GM21723 (cell line): ENCODE measurements around the gene CARHSP1.
"Not testable (repeated sequence)": the region's sequence is repeated elsewhere in the genome, so short reads cannot be mapped to it uniquely, and the experiment has no call there.

ENCODE experiments used
- ATAC-seq: cut with Tn5 transposase; IDR thresholded peaks from one replicate; pipeline ENCODE4 v1.9.1; 2021; ENCODE audit warnings: mild to moderate bottlenecking, moderate library complexity; ENCODE audit not compliant: unreplicated experiment

The CARHSP1 gene

DNA sequence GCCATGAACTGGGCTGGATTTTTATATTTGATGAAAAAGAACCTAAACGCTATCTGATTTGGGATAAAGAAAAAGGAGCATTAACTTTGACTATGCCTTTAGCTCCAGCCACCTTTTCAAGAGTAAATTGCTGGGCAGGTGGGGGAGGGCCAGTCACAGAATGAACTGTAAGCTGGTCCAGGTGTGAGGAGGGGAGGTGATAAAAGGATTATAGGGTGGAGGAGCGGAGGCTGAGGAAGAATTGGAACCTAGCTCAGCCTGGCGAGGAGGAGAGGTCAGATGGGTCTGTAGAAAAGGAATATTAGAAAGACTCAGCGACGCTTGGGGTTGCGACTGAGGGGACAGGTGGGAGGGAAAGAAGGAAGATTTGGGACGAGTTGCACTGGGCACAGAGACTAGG lies 32.0 kb downstream of the CARHSP1 start:
- not testable (repeated sequence) for ATAC-seq

DNA sequence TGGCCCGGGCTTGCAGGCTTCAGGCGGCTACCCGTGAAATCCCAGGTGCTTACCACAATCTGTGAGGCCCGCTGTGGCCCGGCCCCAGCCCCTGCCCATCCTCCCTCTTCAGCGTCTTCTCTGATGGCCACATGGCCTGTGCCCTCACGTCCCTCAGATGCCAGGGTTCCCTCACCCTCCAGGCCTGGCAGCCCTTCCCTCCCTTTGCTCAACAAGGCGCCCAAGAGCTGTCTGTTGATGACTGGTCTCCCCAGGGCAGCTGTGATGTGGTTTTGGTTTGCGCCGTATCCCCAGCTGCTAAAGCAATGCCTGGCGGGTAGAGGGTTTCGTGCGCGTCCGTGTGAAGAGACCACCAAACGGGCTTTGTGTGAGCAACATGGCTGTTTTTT lies 36.1 kb downstream of the CARHSP1 start:
- ATAC-seq, result no peak

DNA sequence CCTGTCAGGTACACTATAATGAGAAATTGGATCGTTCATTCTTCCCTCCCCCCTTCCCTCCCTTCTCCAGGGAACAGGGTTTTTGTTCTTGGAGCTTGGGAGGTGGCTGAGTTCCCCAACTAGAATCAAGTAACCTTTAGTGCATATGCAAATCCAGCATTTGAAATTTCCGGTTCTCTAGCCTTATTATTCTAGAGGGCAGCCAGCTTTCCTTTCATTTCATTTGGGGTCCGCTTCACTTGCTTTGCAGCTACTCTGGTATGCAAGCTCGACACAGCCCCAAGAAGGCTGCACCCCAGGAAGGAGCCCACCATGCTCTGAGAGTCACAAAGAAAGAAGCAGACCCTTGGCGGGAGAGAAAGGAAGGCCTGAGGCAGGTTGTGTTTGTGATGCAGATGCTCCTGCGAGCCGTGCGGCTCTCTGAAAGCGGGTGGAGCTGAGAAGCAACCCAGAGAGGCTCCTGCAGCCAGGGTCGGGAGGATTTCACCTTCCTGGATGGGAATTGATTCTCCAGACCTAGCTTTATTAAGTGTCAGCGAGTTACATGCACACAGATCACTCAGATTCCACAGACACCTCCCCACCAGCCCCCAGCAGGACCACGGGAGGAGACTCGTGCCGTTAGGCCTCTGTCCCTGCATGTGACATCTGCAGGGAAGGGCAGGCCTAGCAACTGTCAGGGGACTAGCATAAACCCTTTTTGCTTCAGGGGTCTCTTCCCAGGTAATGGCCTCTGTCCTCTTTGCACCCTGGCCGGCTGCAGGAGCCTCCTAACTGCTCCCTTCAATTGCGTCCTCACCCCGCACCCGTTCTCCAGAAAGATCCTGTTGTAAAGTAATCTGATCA lies 36.7 kb downstream of the CARHSP1 start:
- no peak for ATAC-seq

DNA sequence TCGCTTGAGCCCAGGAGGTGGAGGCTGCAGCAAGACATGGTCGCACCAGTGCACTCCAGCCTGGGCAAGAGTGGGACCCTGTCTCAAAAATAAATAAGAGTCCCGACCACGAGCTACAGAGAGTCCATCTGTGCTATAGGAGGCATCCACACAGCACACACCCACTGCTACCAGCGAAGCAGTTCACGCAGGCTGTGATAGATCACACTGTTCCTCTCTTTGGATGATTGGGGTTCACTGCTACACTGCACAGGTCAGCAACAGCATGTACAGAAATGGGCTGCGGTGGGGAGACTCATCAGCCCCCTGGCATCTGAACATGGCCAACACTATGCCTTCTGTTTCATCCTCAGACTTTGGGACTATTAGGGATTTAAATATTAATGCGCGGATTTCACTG lies 37.4 kb downstream of the CARHSP1 start:
- ATAC-seq, result no peak

DNA sequence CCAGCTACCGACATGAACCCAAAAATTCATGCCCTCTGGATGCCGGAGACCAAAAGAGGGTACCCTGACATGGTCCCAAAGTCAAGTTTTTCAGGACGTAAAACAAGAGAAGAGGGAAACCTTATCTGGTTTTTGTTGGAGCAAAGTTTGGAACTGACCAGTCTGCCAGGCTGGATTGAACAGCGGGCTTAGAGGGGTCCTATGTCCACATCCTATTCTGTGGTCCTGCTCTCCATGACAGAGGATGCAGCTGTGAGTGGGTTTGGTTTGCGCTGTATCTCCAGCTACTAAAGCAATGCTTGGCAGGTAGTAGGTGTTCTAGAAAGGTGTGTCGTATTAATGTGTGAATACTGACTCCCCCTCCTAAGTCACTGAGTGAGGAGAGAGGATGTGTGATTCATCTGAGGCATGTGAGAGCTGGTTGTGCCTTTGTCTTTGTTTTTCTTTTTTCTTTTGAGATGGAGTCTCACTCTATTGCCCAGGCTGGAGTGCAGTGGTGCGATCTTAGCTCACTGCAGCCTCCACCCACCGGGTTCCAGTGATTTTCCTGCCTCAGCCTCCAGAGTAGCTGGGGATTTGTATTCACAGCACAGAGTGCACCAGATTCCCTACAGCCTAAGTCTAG lies 40.2 kb downstream of the CARHSP1 start:
- ATAC-seq, result no peak

DNA sequence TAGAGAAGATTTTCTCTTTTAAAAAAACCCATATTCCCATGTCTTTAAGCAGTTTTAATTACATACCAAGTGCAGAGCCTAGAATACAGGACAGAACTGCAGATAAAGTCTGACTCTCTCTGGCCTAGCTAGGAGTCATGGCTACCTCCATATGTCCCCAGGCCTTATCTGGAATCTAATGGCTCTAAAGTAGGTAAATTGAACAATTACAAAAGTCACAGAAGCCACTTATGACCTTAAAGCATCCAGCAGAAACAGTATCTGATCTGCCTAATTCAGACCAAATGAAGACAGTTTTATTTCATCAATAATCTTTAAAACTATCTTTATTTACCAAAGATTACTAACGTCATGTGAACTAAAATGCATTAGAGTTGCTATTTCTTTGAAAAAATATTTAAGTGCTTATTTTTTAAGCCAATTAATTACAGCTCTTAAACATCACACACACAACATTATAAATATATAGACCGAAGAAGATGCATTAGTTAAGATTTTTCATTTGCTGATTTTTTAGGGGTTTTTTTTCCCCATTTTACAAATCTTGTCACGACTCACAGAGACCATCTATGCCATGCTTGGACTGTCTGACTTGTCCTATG lies 42.4 kb downstream of the CARHSP1 start:
- no peak for ATAC-seq

DNA sequence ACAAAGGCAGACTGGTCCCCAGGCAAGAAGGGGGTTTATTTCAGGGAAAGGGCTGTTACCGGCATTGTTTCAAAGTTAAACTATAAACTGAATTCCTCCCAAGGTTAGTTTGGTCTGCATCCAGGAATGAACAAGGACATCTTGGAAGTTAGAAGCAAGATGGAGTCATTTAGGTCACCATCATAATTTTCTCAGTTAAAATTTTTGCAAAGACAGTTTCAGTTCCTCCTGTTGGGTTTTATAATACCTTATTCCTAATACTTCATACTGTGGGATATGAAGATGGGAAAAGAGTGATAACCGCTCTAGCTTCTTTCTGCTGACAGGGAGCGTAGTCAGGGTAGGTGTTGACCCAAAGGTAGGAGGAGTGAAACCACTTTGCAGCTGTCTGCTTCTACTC lies 46.4 kb downstream of the CARHSP1 start:
- no peak for ATAC-seq

DNA sequence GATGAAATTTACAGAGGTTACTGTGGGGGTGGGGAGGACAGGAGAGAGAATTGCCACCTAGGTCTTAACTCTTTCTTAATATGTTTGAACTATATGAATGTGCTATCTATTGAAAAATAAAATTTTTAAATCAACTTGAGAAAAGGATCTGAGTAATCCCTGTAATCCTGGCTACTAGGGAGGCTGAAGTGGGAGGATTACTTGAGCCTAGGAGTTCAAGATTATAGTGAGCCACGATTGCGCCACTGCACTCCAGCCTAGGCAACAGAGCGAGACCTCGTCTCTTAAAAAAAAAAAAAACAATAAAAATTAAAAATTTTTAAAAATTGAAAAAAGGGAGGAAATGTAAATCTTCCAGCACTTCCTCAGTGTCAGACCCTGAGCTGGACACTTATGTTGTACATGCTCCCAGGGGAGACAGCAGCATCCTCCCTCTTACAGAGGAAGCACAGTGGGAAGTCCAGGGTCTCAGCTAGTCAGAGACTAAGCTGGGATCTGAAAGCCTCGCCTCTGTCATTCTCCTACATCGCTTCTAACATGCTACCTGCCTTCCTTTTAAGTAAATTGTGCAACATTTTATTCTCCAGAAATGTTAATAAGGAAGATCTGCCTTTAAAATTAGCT lies 49.3 kb downstream of the CARHSP1 start:
- no peak for ATAC-seq

DNA sequence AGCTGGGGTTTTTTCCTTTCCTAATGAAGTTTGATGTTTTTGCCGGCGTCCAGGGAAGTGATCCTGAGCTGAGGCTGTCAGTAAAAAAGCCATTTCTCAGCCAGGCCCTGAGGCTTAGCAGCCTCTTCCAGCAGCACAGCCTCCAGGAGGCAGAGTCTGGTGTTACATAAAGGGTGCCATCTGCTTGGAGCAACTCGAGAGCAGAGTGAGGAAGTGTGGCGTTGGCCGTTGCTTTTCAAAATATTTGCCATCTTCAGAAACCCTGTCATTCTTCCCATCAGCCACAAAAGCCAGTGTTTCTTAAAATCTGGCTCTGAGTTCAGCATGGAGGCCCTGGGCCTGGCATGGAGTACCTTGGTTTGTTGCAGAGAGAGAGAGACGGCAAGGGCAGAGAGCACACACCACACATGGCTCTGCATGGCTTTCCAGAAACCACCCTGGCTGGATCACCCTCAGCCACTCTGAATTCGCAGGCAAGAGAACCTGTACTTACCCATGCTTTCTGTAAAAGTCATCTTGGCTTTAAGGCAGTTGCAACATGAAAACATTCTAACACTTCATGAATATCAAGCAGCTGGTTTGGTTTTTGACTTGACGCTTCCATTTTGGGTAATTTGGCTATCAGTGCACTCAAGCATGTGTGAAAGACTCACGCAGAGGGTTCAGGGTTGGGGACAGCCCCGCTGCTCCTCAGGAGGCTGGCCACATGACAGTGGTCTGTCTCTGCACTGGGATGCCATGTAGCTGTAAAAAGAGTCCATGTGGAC lies 50.1 kb downstream of the CARHSP1 start:
- peak; percentile 84 for ATAC-seq

DNA sequence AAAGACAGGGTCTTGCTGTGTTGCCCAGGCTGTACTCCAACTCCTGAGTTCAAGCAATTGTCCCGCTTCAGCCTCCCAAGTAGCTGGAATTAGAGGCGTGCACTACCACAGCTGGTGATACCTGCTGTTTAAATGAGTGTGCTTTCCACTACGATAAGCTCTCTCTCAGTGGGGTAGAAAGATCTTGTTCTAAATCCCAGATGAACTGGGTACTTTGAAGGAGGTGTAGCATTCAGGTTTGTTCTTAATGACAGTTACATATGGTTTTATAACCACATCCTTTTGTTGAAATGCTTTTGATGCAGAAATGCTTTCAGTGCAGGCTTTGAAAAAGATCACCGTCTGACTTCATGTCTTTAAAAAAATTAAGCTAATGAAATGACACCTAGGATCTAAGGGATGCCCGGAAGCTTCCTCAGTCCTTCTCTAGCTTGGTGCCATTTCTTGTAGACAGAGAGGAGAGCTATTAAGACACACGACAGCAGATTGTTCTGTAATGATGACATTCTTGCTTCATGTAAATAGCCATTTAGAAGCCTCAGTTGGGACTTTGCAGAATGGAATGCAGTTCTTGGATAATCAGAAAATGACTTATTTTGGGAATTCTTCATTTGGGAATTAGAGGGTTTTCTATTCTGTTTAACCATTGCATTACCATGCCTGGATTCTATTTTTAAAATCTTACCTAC lies 51.7 kb downstream of the CARHSP1 start:
- ATAC-seq, result no peak

DNA sequence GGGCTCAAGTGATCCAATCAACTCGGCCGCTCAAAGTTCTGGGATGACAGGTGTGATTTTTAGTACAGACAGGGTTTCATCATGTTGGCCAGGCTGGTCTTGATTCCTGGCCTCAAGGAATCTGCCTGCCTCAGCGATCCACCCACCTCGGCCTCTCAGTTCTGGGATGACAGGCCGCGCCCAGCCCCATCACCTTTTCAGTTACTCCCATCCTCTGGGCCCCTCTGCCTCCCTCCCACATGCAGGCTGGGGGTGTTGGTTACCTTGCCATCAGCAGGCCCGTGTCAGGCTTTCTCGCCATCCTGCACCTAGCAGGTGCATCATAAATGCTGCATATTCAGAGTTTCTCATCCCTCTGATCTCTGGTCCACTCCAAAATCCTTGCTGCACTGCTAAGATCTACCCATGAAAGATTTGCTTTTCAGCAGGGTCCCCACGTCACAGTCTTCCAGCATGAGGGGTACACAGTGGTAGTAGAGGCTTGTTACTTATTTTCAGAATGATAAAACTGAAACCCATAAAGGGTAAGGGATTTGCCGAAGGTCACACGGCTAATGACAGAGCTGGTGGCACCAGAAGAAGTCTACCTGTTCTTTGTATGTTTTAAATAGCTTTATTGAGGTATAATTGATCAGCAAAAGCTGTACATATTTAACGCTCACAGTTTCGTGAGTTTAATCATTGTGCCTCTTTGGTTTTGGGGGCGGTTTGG lies 54.6 kb downstream of the CARHSP1 start:
- no peak for ATAC-seq

DNA sequence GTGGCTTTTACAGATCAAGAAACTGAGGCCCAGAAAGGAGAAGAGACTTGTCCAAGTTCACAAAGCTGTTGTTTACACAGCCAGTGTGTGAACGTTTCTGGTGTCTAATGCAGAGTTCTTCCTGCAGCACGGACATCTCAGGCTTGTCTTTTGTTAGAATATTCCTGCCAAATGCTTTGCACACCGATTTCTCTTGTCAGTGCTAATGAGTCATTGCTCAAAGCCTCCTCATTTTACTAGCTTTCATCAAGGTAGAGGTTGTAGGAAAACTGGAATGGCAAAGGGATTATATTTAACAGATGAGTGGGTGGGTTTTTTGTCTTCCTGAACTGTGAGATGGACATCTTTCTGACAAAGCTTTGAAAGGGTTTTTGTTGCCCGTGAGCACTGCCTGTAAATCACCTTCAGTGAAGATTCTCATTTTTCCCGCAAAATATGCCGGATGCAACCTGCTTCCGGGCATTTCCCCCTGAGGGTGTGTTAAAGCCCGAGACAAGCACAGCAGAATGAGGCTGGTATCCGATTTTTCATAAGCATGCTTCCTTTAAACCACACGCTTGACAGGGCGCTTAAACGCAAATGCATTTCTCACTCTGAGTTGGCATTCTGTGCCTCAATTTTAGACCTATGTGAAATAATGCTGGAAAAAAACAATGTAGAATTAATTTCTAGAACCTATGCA lies 56.5 kb downstream of the CARHSP1 start:
- ATAC-seq, result no peak

DNA sequence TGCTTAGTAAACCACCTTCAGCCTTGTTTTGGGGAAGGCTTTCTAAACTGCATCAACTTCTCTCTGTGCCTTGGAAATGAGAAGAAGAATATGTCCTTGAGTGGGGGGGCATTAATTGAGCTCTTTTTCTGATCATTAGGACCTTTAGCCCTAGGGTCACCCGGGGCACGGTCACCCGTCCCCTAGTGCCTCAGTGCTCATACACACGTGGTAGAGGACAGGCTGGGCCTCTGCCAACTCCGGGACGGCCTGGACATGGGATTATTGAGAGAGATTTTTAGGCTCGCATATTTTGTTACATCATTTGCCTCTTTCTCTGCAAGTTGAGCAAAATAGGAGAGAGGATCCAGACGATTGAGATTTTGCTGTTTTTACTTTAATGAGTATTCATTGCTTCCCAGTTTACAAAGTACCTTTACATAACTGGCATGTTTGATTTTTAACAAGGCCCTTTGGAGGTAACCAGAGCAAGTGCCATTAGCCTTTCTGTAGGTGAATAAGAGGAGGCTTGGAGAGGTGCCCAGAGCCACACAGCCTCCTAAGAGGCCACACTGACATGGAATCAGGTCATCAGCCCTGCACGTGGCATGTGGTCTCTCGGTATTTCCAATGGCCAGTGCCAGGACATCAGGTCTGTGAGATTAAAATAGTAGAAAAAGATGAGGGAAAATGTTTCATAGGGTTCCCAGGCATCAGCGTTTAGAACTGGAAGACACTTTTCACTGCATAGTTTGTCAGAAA lies 60.0 kb downstream of the CARHSP1 start:
- ATAC-seq, result no peak

DNA sequence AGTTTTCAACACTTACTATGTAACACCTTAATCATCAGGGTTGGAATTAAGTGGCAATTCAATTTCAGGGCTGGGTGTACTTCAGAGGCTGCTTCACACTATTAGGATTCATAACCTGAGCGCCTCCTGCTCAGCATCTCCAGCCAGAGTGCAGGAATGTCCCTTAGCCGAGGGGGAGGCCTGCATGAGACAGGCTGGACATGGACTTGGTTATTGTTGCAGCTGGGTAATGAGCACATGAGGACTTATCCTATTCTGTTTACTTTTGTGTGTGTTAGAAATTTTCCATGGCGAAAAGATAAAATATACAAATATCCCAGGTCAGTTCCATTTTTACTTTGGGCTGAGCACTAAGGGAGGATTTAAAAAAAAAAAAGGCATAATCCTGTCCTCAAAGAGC lies 60.8 kb downstream of the CARHSP1 start:
- no peak for ATAC-seq

DNA sequence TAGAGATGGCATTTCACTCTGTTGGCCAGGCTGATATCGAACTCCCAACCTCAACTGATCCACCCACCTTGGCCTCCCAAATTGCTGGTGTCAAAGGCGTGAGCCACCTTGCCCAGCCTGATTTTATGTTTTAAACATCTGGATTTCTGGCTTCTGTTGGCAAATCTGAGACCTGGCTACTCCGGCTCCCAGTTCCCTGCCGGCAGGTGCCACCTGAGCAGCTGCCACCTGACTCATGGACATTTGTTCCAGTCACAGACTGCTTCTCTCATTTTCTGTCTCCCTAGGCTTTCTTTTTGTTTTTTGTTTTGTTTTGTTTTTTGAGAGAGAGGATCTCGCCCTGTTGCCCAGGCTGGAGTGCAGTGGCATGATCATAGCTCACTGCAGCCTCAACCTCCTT lies 61.6 kb downstream of the CARHSP1 start:
- ATAC-seq, result no peak

DNA sequence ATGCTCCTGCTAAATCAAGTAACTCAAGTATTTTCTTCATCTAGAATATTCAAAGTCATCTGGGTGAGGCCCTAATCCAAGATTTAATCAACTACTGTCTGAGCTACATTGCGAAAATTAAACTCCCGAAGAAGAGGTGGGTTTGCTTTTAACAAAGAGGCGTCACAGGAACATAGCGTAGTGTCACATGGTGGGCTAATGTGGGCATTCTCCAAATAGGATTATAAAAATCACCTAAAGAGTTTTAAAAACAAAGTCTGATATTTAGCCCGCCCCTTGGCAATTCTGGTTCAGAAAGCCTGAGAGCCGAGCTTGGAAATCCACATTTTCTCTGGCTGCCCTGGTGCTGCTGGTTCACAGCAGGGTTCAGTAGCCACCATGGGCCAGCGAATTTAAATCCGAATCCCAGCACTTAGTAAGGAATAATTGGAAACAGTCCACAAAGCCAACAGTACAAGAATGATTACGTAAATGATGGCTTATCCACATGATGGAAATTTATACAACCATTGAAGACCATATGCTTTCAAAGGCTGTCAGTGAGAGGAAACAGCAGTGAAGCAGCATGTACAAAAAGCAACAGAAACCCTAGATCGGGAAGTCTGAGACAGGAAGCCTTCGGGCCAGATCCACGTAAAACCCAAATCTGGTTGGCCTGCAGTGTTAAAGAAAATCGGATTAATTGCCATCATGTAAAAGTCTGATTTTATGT lies 62.4 kb downstream of the CARHSP1 start:
- ATAC-seq, result no peak

DNA sequence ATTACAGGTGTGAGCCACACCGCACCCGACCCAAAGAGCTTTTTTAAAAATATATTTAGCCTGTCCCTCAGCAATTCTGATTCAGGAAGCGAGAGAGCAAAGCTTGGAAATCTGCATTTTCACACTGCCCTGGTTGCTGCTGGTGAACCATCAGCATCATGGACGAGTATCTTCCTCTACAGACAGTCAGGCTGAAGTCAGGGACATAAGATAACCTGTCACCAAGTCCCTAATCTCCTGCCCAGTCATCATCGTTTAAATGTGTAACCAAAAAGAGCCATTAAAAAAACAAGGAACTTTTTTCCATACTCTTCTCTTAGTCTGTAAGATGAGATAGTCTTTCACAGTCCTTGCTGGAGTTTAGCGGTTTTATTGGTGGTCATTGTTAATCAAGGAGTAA lies 64.5 kb downstream of the CARHSP1 start:
- ATAC-seq, result no peak

DNA sequence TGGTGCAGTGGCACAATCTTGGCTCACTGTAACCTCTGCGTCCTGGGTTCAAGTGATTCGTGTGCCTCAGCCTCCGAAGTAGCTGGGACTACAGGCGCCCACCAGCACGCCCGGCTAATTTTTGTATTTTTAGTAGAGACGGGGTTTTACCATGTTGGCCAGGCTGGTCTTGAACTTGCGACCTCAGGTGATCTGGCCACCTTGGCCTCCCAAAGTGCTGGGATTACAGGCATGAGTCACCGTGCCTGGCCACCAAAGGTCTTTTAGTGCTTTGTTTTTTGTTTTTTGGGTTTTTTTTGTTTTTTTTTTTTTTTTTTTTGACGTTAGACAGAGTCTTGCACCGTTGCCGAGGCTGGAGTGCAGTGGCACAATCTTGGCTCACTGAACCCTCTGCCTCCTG lies 65.1 kb downstream of the CARHSP1 start:
- ATAC-seq, result not testable (repeated sequence)
